ENCODE data around the gene LDLRAD4.

LDLRAD4 gene

GRCh38 chr18:13398631-13399030 lies 180.1 kb downstream of the LDLRAD4 start:
- peaks cover 4% of the 10 kb centered on the region for H3K36me3 Mint-ChIP-seq
- no peaks in the 10 kb centered on the region for H3K27me3 Mint-ChIP-seq
- no peak overlapping the region for H3K4me3 Mint-ChIP-seq
- H3K9me3 Mint-ChIP-seq, result no peaks in the 10 kb centered on the region
- peaks cover 38% of the 10 kb centered on the region for H3K4me1 Mint-ChIP-seq
- no peak overlapping the region for H3K27ac Mint-ChIP-seq

- no peak overlapping the region for H3K27ac Mint-ChIP-seq
Observed at GRCh38 chr18:13399511-13399910, 181.0 kb downstream of the LDLRAD4 start.

GRCh38 chr18:13400636-13401315 lies 182.2 kb downstream of the LDLRAD4 start:
- Mint-ChIP-seq H3K4me1 (peaks cover 27% of the 10 kb centered on the region), H3K36me3 (peaks cover 2% of the 10 kb centered on the region), H3K4me3 (no peak overlapping the region), H3K27ac (peak overlapping the region; percentile 69), H3K27me3 (no peaks in the 10 kb centered on the region), H3K9me3 (no peaks in the 10 kb centered on the region)

More at GRCh38 chr18:13399511-13399910, 181.0 kb downstream of the LDLRAD4 start:
- Mint-ChIP-seq H3K36me3 (peaks cover 2% of the 10 kb centered on the region), H3K27me3 (no peaks in the 10 kb centered on the region), H3K4me3 (no peak overlapping the region), H3K9me3 (no peaks in the 10 kb centered on the region), H3K4me1 (peaks cover 32% of the 10 kb centered on the region)

GRCh38 chr18:13401404-13401803 lies 182.8 kb downstream of the LDLRAD4 start:
- Mint-ChIP-seq H3K27me3 (no peaks in the 10 kb centered on the region), H3K9me3 (no peaks in the 10 kb centered on the region), H3K4me3 (no peak overlapping the region), H3K27ac (no peak overlapping the region), H3K36me3 (peaks cover 2% of the 10 kb centered on the region), H3K4me1 (peaks cover 27% of the 10 kb centered on the region)

GRCh38 chr18:13401826-13402225 lies 183.3 kb downstream of the LDLRAD4 start:
- H3K9me3 Mint-ChIP-seq, result no peaks in the 10 kb centered on the region
- H3K4me1 Mint-ChIP-seq, result peaks cover 27% of the 10 kb centered on the region
- H3K4me3 Mint-ChIP-seq, result no peak overlapping the region
- no peaks in the 10 kb centered on the region for H3K27me3 Mint-ChIP-seq
- H3K27ac Mint-ChIP-seq, result no peak overlapping the region
- peaks cover 2% of the 10 kb centered on the region for H3K36me3 Mint-ChIP-seq

- H3K27ac Mint-ChIP-seq, result no peak overlapping the region
- H3K9me3 Mint-ChIP-seq, result no peaks in the 10 kb centered on the region
- no peak overlapping the region for H3K4me3 Mint-ChIP-seq
- peaks cover 4% of the 10 kb centered on the region for H3K36me3 Mint-ChIP-seq
- peaks cover 31% of the 10 kb centered on the region for H3K4me1 Mint-ChIP-seq
- no peaks in the 10 kb centered on the region for H3K27me3 Mint-ChIP-seq
Observed at GRCh38 chr18:13403786-13404549, 185.4 kb downstream of the LDLRAD4 start.

GRCh38 chr18:13405305-13406038 lies 186.9 kb downstream of the LDLRAD4 start:
- H3K27ac Mint-ChIP-seq, result no peak overlapping the region

GRCh38 chr18:13406049-13406615 lies 187.6 kb downstream of the LDLRAD4 start:
- H3K27me3 Mint-ChIP-seq, result no peaks in the 10 kb centered on the region
- no peak overlapping the region for H3K27ac Mint-ChIP-seq
- peaks cover 8% of the 10 kb centered on the region for H3K36me3 Mint-ChIP-seq
- H3K4me1 Mint-ChIP-seq, result peaks cover 19% of the 10 kb centered on the region
- no peaks in the 10 kb centered on the region for H3K9me3 Mint-ChIP-seq
- no peak overlapping the region for H3K4me3 Mint-ChIP-seq

More at GRCh38 chr18:13405305-13406038, 186.9 kb downstream of the LDLRAD4 start:
- H3K27me3 Mint-ChIP-seq, result no peaks in the 10 kb centered on the region
- no peaks in the 10 kb centered on the region for H3K9me3 Mint-ChIP-seq
- H3K4me1 Mint-ChIP-seq, result peaks cover 25% of the 10 kb centered on the region
- H3K36me3 Mint-ChIP-seq, result peaks cover 6% of the 10 kb centered on the region
- H3K4me3 Mint-ChIP-seq, result no peak overlapping the region

- no peak overlapping the region for H3K4me3 Mint-ChIP-seq
- H3K27me3 Mint-ChIP-seq, result no peaks in the 10 kb centered on the region
- peaks cover 11% of the 10 kb centered on the region for H3K36me3 Mint-ChIP-seq
- H3K9me3 Mint-ChIP-seq, result no peaks in the 10 kb centered on the region
- H3K27ac Mint-ChIP-seq, result no peak overlapping the region
- peaks cover 15% of the 10 kb centered on the region for H3K4me1 Mint-ChIP-seq
Observed at GRCh38 chr18:13406736-13407135, 188.2 kb downstream of the LDLRAD4 start.

GRCh38 chr18:13407484-13407883 lies 188.9 kb downstream of the LDLRAD4 start:
- no peaks in the 10 kb centered on the region for H3K9me3 Mint-ChIP-seq
- H3K4me3 Mint-ChIP-seq, result no peak overlapping the region
- peaks cover 7% of the 10 kb centered on the region for H3K4me1 Mint-ChIP-seq
- no peaks in the 10 kb centered on the region for H3K27me3 Mint-ChIP-seq
- H3K27ac Mint-ChIP-seq, result no peak overlapping the region
- peaks cover 17% of the 10 kb centered on the region for H3K36me3 Mint-ChIP-seq

GRCh38 chr18:13409026-13409425 lies 190.5 kb downstream of the LDLRAD4 start:
- Mint-ChIP-seq H3K27ac (no peak overlapping the region), H3K4me1 (peaks cover 5% of the 10 kb centered on the region), H3K27me3 (no peaks in the 10 kb centered on the region), H3K4me3 (no peak overlapping the region), H3K9me3 (no peaks in the 10 kb centered on the region), H3K36me3 (peaks cover 19% of the 10 kb centered on the region)

GRCh38 chr18:13409997-13410396 lies 191.4 kb downstream of the LDLRAD4 start:
- no peak overlapping the region for H3K4me3 Mint-ChIP-seq
- H3K27ac Mint-ChIP-seq, result peak overlapping the region; percentile 26
- H3K9me3 Mint-ChIP-seq, result no peaks in the 10 kb centered on the region
- H3K27me3 Mint-ChIP-seq, result no peaks in the 10 kb centered on the region
- peaks cover 19% of the 10 kb centered on the region for H3K36me3 Mint-ChIP-seq
- H3K4me1 Mint-ChIP-seq, result peaks cover 5% of the 10 kb centered on the region

GRCh38 chr18:13410471-13410870 lies 191.9 kb downstream of the LDLRAD4 start:
- no peaks in the 10 kb centered on the region for H3K9me3 Mint-ChIP-seq
- no peak overlapping the region for H3K27ac Mint-ChIP-seq
- no peak overlapping the region for H3K4me3 Mint-ChIP-seq
- peaks cover 5% of the 10 kb centered on the region for H3K4me1 Mint-ChIP-seq
- H3K36me3 Mint-ChIP-seq, result peaks cover 19% of the 10 kb centered on the region
- no peaks in the 10 kb centered on the region for H3K27me3 Mint-ChIP-seq

- Mint-ChIP-seq H3K36me3 (peaks cover 19% of the 10 kb centered on the region), H3K9me3 (no peaks in the 10 kb centered on the region)
Observed at GRCh38 chr18:13412017-13412416, 193.5 kb downstream of the LDLRAD4 start.

GRCh38 chr18:13412901-13413300 lies 194.3 kb downstream of the LDLRAD4 start:
- peaks cover 19% of the 10 kb centered on the region for H3K36me3 Mint-ChIP-seq
- no peak overlapping the region for H3K27ac Mint-ChIP-seq
- peaks cover 19% of the 10 kb centered on the region for H3K4me1 Mint-ChIP-seq
- H3K4me3 Mint-ChIP-seq, result no peak overlapping the region
- H3K27me3 Mint-ChIP-seq, result no peaks in the 10 kb centered on the region
- no peaks in the 10 kb centered on the region for H3K9me3 Mint-ChIP-seq

More at GRCh38 chr18:13412017-13412416, 193.5 kb downstream of the LDLRAD4 start:
- Mint-ChIP-seq H3K4me3 (no peak overlapping the region), H3K4me1 (peaks cover 18% of the 10 kb centered on the region), H3K27me3 (no peaks in the 10 kb centered on the region), H3K27ac (no peak overlapping the region)
